ENCODE results near the gene CDC42SE1. TPM values are rescaled to one million over a fixed set of nuclear protein-coding genes. Genes with fewer than 3 reads are reported as not detected.

The CDC42SE1 gene
- total and polyA plus RNA-seq, 9 of the 15 experiments (the other 6 are each of a cell fraction or from before 2014, with no cell fraction given), result 78.1 to 189 (median 114) TPM

DNA sequence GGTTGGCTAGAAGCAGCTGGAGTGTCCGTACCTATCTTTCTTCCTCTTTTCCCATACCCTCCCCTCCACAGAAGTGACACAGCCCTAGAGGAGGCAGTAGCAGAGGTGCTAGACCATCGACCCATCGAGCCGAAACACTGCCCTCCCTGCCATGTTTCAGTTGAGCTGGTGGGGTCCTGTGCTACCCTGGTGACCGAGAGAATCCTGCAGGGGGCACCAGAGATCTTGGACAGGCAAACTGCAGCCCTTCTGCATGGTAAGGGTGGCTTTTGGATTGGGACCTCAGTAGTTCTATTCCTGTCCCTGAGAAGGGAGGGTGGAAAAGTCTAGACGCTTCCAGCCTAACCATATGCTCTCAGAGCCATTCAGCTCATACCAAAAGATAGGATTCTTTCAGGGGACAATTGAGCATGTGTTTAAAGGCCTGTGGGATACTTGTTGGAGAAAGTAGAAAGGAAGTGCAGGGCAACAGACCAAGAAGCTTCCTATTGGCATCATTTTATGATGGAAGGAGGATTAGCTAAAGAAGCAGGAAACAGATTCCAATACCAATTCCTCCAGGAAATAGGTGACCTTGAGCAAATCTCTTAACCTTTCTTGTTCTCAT lies 34.8 kb downstream of the CDC42SE1 start (continued):
- TF ChIP-seq CEBPG (CRISPR knock-in tag; IDR thresholded peaks at IDR 0.05) (no peak), CEBPG (tag; conservative IDR thresholded peaks at IDR 0.05 in 1 of 2, IDR thresholded peaks at IDR 0.05 in 1 of 2) (no peak), KLF1 (tag; IDR thresholded peaks at IDR 0.05) (no peak), COPS2 (conservative IDR thresholded peaks at IDR 0.05) (no peak), ZNF121 (CRISPR knock-in tag; conservative IDR thresholded peaks at IDR 0.05) (no peak), ADNP (tag; IDR thresholded peaks at IDR 0.05) (no peak), TSC22D4 (tag; IDR thresholded peaks at IDR 0.05) (no peak), FOXM1 (IDR thresholded peaks at IDR 0.05; ENCODE audit: low read depth) (no peak), FOXM1 (CRISPR knock-in tag; IDR thresholded peaks at IDR 0.05; ENCODE audit: low read depth) (no peak), CBFA2T3 (IDR thresholded peaks at IDR 0.05) (no peak), GATA2 (CRISPR knock-in tag; IDR thresholded peaks at IDR 0.05) (no peak), RFX1 (IDR thresholded peaks at IDR 0.05) (peak; percentile 19; the same call in 1 of the 2 replicates), DIDO1 (tag; IDR thresholded peaks at IDR 0.05; ENCODE audit: low read depth) (no peak), PURB (CRISPR knock-in tag; IDR thresholded peaks at IDR 0.05; ENCODE audit: low read depth) (no peak), BRD4 (IDR thresholded peaks at IDR 0.05) (no peak), MCM3 (IDR thresholded peaks at IDR 0.05) (no peak), ZNF253 (CRISPR knock-in tag; conservative IDR thresholded peaks at IDR 0.05) (no peak), MBD2 (IDR thresholded peaks at IDR 0.05; ENCODE audit: borderline replicate concordance, low read depth) (no peak), ZSCAN29 (IDR thresholded peaks at IDR 0.05) (no peak), MYC (IDR thresholded peaks at IDR 0.05; ENCODE audit: low read depth, low read length) (peak; percentile 32; the same call in 1 of the 2 replicates), MYC (CRISPR knock-in tag; IDR thresholded peaks at IDR 0.05; ENCODE audit: borderline replicate concordance, low read depth) (no peak), HDAC1 (IDR thresholded peaks at IDR 0.05) (no peak), EP400 (IDR thresholded peaks at IDR 0.05) (no peak)
- TF ChIP-seq, protein P1, sequence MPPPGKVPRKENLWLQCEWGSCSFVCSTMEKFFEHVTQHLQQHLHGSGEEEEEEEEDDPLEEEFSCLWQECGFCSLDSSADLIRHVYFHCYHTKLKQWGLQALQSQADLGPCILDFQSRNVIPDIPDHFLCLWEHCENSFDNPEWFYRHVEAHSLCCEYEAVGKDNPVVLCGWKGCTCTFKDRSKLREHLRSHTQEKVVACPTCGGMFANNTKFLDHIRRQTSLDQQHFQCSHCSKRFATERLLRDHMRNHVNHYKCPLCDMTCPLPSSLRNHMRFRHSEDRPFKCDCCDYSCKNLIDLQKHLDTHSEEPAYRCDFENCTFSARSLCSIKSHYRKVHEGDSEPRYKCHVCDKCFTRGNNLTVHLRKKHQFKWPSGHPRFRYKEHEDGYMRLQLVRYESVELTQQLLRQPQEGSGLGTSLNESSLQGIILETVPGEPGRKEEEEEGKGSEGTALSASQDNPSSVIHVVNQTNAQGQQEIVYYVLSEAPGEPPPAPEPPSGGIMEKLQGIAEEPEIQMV (tag; conservative IDR thresholded peaks at IDR 0.05; ENCODE audit: low read depth), result no peak
- TF ChIP-seq, protein P2, sequence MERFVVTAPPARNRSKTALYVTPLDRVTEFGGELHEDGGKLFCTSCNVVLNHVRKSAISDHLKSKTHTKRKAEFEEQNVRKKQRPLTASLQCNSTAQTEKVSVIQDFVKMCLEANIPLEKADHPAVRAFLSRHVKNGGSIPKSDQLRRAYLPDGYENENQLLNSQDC (CRISPR knock-in tag; IDR thresholded peaks at IDR 0.05), result no peak
- TF ChIP-seq, protein P3, sequence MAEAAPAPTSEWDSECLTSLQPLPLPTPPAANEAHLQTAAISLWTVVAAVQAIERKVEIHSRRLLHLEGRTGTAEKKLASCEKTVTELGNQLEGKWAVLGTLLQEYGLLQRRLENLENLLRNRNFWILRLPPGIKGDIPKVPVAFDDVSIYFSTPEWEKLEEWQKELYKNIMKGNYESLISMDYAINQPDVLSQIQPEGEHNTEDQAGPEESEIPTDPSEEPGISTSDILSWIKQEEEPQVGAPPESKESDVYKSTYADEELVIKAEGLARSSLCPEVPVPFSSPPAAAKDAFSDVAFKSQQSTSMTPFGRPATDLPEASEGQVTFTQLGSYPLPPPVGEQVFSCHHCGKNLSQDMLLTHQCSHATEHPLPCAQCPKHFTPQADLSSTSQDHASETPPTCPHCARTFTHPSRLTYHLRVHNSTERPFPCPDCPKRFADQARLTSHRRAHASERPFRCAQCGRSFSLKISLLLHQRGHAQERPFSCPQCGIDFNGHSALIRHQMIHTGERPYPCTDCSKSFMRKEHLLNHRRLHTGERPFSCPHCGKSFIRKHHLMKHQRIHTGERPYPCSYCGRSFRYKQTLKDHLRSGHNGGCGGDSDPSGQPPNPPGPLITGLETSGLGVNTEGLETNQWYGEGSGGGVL (CRISPR knock-in tag; IDR thresholded peaks at IDR 0.05), result no peak
- TF ChIP-seq, protein P4, sequence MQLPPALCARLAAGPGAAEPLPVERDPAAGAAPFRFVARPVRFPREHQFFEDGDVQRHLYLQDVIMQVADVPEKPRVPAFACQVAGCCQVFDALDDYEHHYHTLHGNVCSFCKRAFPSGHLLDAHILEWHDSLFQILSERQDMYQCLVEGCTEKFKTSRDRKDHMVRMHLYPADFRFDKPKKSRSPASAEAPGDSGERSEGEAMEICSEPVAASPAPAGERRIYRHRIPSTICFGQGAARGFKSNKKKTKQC (CRISPR knock-in tag; IDR thresholded peaks at IDR 0.05), result no peak

Data from K562 (cell line).